HG03095 (cell line): ENCODE data around the gene KLHL29.

Source experiments
- ATAC-seq: cut with Tn5 transposase; IDR thresholded peaks from one replicate; pipeline ENCODE4 v1.9.1; 2021; ENCODE audit warnings: moderate library complexity; ENCODE audit not compliant: unreplicated experiment

The KLHL29 gene

DNA sequence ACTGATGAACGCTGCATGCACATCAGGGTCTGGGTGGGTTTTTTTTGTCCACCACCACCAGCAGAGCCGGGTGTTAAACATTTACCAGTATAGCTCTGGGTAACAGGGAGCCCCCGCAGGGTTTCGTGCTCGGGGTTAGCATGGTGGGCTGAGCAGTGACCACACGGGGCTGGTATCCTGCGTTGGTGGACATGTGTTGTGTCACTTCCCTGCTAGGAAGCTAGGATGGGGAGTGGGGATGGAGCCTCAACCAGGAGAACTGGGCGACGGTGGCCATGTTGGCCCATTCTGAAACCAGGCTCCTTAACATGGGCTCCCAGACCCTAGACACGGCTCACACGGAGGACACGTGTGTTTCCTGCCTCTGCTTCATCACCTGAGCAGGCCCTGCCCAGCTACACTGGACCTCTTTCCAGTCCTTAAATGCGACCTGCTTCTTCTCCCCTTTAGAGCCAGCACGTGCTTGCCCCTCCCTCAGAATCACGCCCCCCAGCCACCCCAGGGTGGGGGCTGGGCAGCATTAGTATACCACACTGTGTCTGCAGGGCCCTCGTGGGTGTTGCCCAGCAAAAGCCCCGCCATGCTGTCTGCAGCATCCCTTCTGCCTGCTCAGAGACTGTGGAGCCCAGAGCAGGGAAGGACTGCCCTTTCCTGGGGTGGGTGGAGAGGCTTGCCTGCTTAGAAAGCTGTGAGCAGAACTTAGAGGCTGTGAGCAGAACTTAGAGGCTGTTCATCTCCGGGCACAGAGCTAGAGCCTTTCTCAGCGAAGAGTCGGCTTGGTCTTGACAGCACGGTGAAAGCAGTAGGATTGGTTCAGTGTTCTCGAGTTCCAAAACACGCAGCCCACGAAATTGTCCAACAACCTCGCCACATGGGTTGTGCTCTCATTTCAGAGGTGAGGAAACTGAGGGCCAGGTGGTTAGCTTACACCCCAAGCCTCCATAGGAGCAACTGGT is 142.1 kb downstream of the KLHL29 start:
- ATAC-seq: no peak

DNA sequence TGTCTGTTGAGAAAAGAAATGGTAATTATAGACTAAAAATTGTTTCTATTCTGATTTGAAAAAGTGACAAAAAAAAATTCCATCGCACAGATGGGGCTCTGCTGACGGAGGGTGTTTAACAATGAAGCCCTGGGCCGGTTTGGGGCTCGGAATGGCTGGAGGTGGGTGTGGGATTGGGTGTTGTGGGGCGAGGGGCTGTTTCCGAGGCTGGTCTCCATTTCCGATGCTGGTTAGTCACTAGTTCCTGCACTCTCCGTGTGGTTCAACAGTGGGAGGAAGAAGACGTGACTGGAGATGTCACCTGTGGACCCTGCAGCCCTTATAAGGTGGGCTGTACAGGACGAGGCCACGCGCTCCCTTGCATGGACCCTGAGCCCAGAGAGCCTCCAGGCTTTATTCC is 143.2 kb downstream of the KLHL29 start:
- no peak for ATAC-seq

DNA sequence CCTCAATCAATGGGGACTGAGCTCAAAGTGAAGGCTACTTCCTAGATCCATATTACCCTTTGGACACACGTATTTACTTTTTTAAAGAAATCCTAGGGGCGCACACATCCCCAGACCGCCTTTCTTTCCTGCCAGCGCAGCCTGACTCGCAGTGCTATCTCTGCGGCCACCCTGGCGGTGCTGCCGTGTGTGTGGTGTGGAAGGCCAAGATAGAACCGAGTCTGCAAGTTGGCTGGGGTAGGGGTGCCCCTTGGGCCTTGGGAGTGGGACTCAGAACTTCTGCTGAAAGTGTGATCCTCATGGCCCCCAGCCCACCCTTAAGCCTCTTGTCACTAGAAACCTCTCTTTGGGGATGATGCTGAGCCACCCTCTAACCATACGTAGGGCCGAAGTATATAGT is 143.7 kb downstream of the KLHL29 start:
- ATAC-seq: no peak

DNA sequence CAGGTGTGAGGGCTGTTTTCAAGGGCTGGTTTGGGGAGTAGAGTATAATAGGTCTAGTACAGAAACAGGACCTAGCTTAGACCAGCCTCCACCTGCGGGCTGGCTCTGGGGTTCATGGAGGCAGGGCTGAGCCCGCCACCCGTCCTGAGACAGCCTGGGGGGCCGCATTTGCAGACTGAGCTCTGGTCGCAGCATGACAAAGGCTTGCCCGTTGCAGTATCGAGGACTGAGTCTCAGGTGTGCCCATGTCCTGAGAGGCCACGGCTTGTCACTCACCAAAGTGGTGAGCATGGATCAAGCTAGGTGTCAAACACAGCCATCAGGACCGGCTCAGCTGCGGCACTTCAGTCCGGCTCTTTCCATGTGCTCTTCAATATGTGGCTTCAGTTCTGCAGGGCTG is 144.7 kb downstream of the KLHL29 start:
- ATAC-seq: no peak

DNA sequence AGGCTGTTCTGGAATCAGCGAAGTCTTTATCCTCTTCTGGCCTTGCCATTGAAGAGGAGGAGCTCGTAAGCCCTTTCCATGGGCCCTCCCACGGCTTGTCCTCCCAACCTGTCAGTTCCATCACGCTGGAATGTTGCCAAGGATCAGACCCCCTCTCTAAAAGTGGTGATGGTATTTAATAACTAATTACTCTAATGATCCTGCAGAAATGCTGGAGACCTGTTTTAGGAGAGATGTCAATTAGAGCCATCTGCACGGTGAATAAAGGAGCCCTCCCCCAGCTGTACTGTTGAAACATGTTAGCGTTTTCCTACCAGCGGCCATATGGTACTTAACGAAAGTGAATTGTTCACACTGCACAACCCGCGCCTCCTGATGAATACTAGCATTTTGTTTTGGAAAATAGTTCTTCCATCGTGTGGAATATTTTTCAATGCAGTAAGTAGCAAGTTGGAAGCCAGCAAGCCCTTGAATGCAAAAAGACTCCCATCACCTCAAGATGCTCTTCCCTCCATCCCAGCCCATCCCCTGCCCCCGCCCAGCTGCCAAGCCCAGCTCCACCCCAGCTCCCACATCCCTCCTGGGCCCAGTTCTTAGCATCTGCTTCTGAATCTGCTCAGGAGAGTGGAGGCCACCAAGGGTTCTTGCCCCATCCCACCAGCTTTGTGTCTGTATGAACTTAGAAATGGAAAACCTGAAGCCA is 145.4 kb downstream of the KLHL29 start:
- no peak for ATAC-seq

GRCh38 chr2:23530909-23531276 is 145.9 kb downstream of the KLHL29 start:
- no peak for ATAC-seq

- ATAC-seq: no peak
Measured at GRCh38 chr2:23531280-23531679, 146.3 kb downstream of the KLHL29 start.

DNA sequence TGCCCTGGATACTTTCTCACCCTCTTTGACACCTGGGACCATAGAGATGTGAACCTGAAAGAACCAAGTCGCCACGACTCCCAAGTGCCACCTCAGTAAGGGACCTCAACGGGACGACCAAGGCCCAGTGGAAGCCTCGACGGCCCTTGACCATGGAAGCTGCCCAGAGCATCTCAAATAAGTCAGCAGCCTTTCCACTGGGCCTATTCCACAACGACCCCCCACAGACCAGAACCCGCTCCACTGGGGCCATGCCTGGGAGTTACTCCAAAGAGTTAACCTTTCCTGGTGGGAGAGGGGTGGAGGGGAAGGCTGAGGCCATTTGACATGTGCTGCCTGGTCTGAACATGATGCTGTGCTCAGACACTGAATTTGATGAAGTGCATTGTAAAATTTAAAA is 146.9 kb downstream of the KLHL29 start:
- no peak for ATAC-seq

DNA sequence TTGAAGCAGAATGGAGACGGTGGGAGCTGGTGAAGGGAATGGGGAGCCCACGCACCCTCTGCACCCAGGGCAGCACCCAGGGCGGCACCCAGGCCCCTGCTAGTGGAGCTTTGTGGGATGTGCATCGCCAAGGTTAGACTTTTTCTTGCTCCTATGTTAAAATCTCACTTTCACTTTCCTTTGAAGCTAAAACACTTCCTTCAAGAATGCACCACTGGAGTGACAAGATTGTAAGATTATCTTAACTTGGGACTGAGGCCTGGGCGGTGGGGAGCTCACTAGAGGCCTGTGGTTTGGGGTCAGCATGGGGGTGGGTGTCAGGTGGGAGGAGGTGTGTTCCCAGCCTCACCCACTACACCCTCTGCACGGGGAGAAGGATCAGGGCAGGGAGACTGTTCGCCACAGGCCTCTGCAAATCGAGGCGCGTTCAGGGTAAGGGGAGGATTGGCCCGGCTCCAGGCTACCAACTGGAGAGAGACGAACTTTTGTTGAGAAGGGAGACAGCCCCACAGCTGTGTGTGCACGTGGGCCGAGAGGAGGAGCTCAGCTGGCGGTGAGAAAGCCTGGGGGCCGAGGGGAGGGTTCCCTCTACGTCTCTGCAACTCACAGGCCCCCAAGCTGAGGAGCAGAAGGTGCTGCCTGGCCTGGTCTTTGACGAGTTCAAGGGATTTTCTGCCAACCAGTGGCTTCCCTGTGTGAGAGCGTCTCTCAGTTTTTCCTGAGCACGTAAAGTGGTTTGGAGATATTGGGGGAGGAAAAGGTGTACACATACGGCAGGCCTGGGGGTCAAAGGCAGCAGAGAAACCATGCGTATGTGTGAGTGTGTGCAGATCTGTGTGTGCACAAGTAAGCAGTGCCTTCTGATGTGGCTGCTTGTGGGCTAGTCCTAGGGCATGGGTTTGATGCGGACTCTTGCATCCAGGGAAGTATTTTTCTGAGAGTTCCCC is 147.7 kb downstream of the KLHL29 start:
- peak; percentile 75 for ATAC-seq

- no peak for ATAC-seq
Measured at GRCh38 chr2:23533338-23533695, 148.3 kb downstream of the KLHL29 start.

DNA sequence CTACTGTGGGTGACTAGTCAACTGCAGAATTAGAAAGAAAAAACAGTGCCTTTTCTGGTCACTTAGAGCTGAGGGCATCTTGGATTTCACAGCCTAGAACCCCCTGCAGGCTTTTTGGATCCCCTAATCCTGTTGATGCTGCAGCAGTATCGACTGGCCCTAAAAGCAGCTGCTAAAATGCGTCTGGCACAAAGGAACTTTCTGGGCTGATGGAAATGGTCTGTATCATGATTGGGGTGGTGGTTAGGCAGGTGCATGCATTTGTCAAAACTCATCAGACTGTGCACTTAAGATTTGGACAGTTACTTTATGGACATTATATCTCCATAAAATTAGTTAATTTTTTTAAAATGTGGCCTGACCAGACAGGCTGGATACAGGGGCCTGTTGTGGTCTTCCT is 149.8 kb downstream of the KLHL29 start:
- no peak for ATAC-seq

- ATAC-seq: no peak
Measured at GRCh38 chr2:23536326-23536725, 151.3 kb downstream of the KLHL29 start.

DNA sequence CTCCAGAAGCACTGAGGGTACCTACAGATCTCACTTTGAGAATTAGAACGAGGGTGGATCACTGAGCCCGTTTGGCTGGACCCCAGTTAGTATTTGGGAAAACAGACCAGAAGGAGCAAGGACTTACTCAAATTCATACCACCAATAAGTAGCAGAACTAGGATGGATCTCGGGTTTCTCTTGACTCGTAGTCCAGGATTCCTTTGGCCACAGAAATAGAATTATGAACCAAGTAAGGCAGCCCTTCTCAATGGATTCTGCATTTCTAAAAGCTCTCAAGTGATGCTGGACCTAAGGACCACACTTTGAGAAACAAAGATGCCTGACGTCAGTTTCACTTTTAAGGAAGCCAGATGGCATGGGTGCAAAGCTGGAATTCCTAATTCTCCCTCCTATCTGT is 153.0 kb downstream of the KLHL29 start:
- no peak for ATAC-seq

DNA sequence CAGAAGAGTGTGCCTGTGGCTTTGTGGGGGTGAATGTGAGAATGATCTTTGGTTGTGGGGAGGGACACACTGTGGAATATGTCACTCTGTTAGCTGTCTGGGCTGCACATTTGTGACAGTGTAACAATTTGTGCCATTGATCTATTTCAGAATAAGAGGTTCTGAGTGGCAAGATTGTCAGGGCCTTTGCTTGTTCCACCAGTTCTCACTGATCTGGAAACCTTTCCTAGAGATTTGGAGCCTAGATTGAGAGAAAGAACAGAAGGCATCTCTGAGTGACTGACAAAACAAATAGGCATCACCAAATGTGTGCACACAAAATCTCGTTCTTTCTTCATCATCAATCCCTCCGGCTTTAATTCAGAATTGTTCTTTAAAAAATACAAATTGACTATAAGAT is 153.6 kb downstream of the KLHL29 start:
- no peak for ATAC-seq

- ATAC-seq: no peak
Measured at GRCh38 chr2:23540804-23541360, 155.9 kb downstream of the KLHL29 start.

GRCh38 chr2:23541503-23542229 is 156.7 kb downstream of the KLHL29 start:
- no peak for ATAC-seq

GRCh38 chr2:23542230-23542789 is 157.3 kb downstream of the KLHL29 start:
- ATAC-seq: no peak

GRCh38 chr2:23543302-23543701 is 158.3 kb downstream of the KLHL29 start:
- no peak for ATAC-seq

DNA sequence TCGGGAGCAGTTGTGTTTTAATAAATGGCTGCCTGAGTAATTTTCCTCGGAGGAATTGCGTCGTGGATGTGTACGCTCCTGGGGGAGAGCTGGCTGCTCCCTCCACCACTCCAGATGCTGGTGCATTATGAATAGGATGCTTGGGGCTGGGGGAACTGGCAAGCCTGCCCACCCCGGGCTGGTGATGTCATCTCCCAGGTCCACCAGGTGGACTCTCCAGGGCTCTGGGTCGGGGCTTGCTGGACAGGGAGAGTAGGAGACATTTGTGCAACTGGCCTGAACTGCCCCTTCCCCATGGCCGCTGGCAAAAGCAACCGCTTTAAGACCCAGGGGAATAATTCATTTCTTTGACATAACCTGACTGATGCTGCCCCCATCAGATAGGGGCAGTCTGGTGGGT is 158.7 kb downstream of the KLHL29 start:
- ATAC-seq: no peak
